IMR-90 (cell line): ENCODE data around the gene GPX5. TPM values are rescaled to one million over a fixed set of nuclear protein-coding genes. Genes with fewer than 3 reads are reported as not detected.

Experiments
- ATAC-seq: fragments of 200-7000 bp; cut with Tn5 transposase; 2 replicates; pipeline ENCODE4 v1.9.1; 2020; ENCODE audit warnings: low read depth, mild to moderate bottlenecking, moderate library complexity
- Bru-seq: library from RNA; stranded (reverse); fragments of 400-500 nt; gene quantifications from one replicate; lab custom pipeline; 2021; lab: Mats Ljungman, UMichigan
- BruChase-seq, 2 experiments: library from RNA; stranded (reverse); fragments of 400-500 nt; gene quantifications; one replicate each; lab custom pipeline; 2021; lab: Mats Ljungman, UMichigan
- BruUV-seq: library from RNA; stranded (reverse); fragments of 400-500 nt; replicated peaks from 2 replicates; lab custom pipeline; 2021; lab: Mats Ljungman, UMichigan
- CTCF ChIA-PET: fragments of 300-600 bp; formaldehyde crosslinking; extraction: SDS; loops from one replicate; lab custom pipeline; 2021; ENCODE audit warnings: antibody characterized with exemption; lab: Yijun Ruan, JAX
- POLR2A ChIA-PET: fragments of 300-600 bp; sonication (Branson Sonifier 250); formaldehyde crosslinking; loops from one replicate; lab custom pipeline; 2022; ENCODE audit warnings: antibody characterized with exemption; ENCODE audit not compliant: unreplicated experiment; lab: Charles Lee
- DNase-seq: peaks from one replicate; pipeline ENCODE4 v3.0.0; 2013
- H2AFZ ChIP-seq: replicated peaks from 2 replicates; pipeline ENCODE3; 2013; ENCODE audit warnings: low read length, mild to moderate bottlenecking; ENCODE audit not compliant: poor library complexity
- H2AK5ac ChIP-seq: 2 replicates; pipeline ENCODE4 v1.6.1; 2013; ENCODE audit warnings: low read depth, low read length, inconsistent platforms
- H2AK9ac ChIP-seq: replicated peaks from 2 replicates; pipeline ENCODE3; 2013; ENCODE audit warnings: mild to moderate bottlenecking, low read depth, low read length, moderate library complexity; ENCODE audit not compliant: poor library complexity
- H2BK120ac ChIP-seq: 2 replicates; pipeline ENCODE4 v1.6.1; 2013; ENCODE audit warnings: low read depth, low read length, inconsistent platforms
- H2BK15ac ChIP-seq: 3 replicates; pipeline ENCODE4 v1.6.1; 2013; ENCODE audit warnings: low read depth, low read length, inconsistent platforms
- H2BK20ac ChIP-seq: 2 replicates; pipeline ENCODE4 v1.6.1; 2013; ENCODE audit warnings: low read depth, mild to moderate bottlenecking, inconsistent platforms, low read length, moderate library complexity
- H2BK5ac ChIP-seq: 2 replicates; pipeline ENCODE4 v1.6.1; 2013; ENCODE audit warnings: mild to moderate bottlenecking, low read depth, low read length, inconsistent platforms; ENCODE audit not compliant: poor library complexity, severe bottlenecking
- H3K14ac ChIP-seq: replicated peaks from 2 replicates; pipeline ENCODE4 v1.6.1; 2013; ENCODE audit warnings: low read depth, low read length, inconsistent platforms
- H3K18ac ChIP-seq: 2 replicates; pipeline ENCODE4 v1.6.1; 2013; ENCODE audit warnings: low read depth, low read length, control low read depth
- H3K23ac ChIP-seq: 2 replicates; pipeline ENCODE4 v1.6.1; 2013; ENCODE audit warnings: low read depth, low read length, inconsistent platforms
- H3K27ac ChIP-seq: 2 replicates; pipeline ENCODE4 v1.5.1; 2013; ENCODE audit warnings: mild to moderate bottlenecking, control low read depth, low read length; ENCODE audit not compliant: insufficient read depth
- H3K27me3 ChIP-seq: 2 replicates; pipeline ENCODE4 v1.6.1; 2013; ENCODE audit warnings: low read length; ENCODE audit not compliant: control insufficient read depth, insufficient read depth
- H3K36me3 ChIP-seq: 2 replicates; pipeline ENCODE4 v1.6.1; 2013; ENCODE audit warnings: low read length, mixed read lengths; ENCODE audit not compliant: control insufficient read depth, insufficient read depth
- H3K4ac ChIP-seq: 2 replicates; pipeline ENCODE4 v1.6.1; 2013; ENCODE audit warnings: low read depth, low read length, inconsistent platforms
- H3K4me1 ChIP-seq: 2 replicates; pipeline ENCODE4 v1.6.1; 2013; ENCODE audit warnings: low read length, mixed read lengths; ENCODE audit not compliant: control insufficient read depth, insufficient read depth
- H3K4me2 ChIP-seq: 2 replicates; pipeline ENCODE4 v1.6.1; 2013; ENCODE audit warnings: low read depth, mild to moderate bottlenecking, control low read depth, low read length, moderate library complexity
- H3K4me3 ChIP-seq: 2 replicates; pipeline ENCODE4 v1.5.1; 2013; ENCODE audit warnings: low read depth, mild to moderate bottlenecking, control low read depth, low read length, moderate library complexity; ENCODE audit not compliant: insufficient read depth
- H3K56ac ChIP-seq: 2 replicates; pipeline ENCODE4 v1.6.1; 2013; ENCODE audit warnings: low read length, inconsistent platforms; ENCODE audit not compliant: insufficient read depth; ENCODE audit errors: extremely low read depth
- H3K79me1 ChIP-seq, 2 experiments: 2 replicates each; pipeline ENCODE4 v1.6.1; 2013; ENCODE audit warnings: low read length in 2 of 2, inconsistent platforms in 1 of 2, low read depth in 1 of 2
- H3K9ac ChIP-seq: 2 replicates; pipeline ENCODE4 v1.6.1; 2013; ENCODE audit warnings: low read depth, low read length, control low read depth
- H3K9me1 ChIP-seq: 2 replicates; pipeline ENCODE4 v1.6.1; 2013; ENCODE audit warnings: low read length, inconsistent platforms; ENCODE audit not compliant: insufficient read depth
- H3K9me3 ChIP-seq: 2 replicates; pipeline ENCODE4 v1.6.1; 2013; ENCODE audit warnings: low read length; ENCODE audit not compliant: control insufficient read depth, insufficient read depth
- H4K20me1 ChIP-seq: 2 replicates; pipeline ENCODE4 v1.6.1; 2013; ENCODE audit warnings: low read length, inconsistent platforms; ENCODE audit not compliant: insufficient read depth
- H4K5ac ChIP-seq: 2 replicates; pipeline ENCODE4 v1.6.1; 2013; ENCODE audit warnings: mild to moderate bottlenecking, low read depth, low read length, control low read depth
- H4K8ac ChIP-seq, 2 experiments: 2 replicates each; pipeline ENCODE4 v1.6.1; 2013; ENCODE audit warnings: low read depth in 2 of 2, low read length in 2 of 2, control low read depth in 1 of 2, inconsistent platforms in 1 of 2
- H4K91ac ChIP-seq: 2 replicates; pipeline ENCODE4 v1.6.1; 2013; ENCODE audit warnings: low read depth, low read length, inconsistent platforms; ENCODE audit not compliant: insufficient read depth
- MXI1 ChIP-seq: IDR thresholded peaks from 2 replicates; pipeline ENCODE4 v1.6.1; 2012; ENCODE audit warnings: low read depth, mild to moderate bottlenecking, low read length, moderate library complexity, borderline replicate concordance
- RAD21 ChIP-seq: IDR thresholded peaks from 2 replicates; pipeline ENCODE4 v1.6.1; 2012; ENCODE audit warnings: low read length, improper control_type of control experiment
- WGBS, 2 experiments: methylation state at CpG; one replicate each; pipeline versions ENCODE4 v1.1.5 to v1.1.7; 2013; ENCODE audit warnings: missing lambda C conversion rate in 2 of 2; ENCODE audit not compliant: insufficient read length in 1 of 2; ENCODE audit errors: extremely low coverage in 2 of 2; 5-methylcytosine and 5-hydroxymethylcytosine counted together
- dilution Hi-C: fragments of 300-500 bp; cut with HindIII; formaldehyde crosslinking; loops from one replicate; pipeline ENCODE4 v1.14.3; 2018; ENCODE audit warnings: low sequenced_read_pairs; ENCODE audit not compliant: unreplicated experiment
- in situ Hi-C: fragments of 300-500 bp; cut with MboI; formaldehyde crosslinking; loops from 3 replicates; pipeline ENCODE4 v1.14.3; 2019; ENCODE audit warnings: low sequenced_read_pairs, inconsistent platforms, mixed read lengths
- intact Hi-C: fragments of 100-400 bp; cut with micrococcal nuclease; formaldehyde crosslinking; loops from 2 replicates; pipeline ENCODE4 v1.10.0; 2022
- long read RNA-seq: library from polyadenylated mRNA; unstranded; transcript quantifications from one replicate; pipeline ENCODE4 v2.0.0, GENCODE V29; 2021; ENCODE audit not compliant: unreplicated experiment
- polyA plus RNA-seq, 3 experiments: library from polyadenylated mRNA; depleted of rRNA; stranded (reverse); fragments of >200 nt; gene quantifications; 2 replicates each; pipeline ENCODE4 v1.2.3, GENCODE V29; 2012; ENCODE audit warnings: low replicate concordance in 1 of 3
- total RNA-seq: library from RNA; depleted of rRNA; stranded (reverse); fragments of >200 nt; gene quantifications from 2 replicates; pipeline ENCODE4 v1.2.3, GENCODE V29; 2012; rRNA removed
- TF ChIP-seq, protein P1 (sequence below): fragments of 150-350 bp; IDR thresholded peaks from 2 replicates; pipeline ENCODE4 v1.6.1; 2016; ENCODE audit warnings: low read depth, mild to moderate bottlenecking, low read length, moderate library complexity, borderline replicate concordance

GPX5 gene, protein sequence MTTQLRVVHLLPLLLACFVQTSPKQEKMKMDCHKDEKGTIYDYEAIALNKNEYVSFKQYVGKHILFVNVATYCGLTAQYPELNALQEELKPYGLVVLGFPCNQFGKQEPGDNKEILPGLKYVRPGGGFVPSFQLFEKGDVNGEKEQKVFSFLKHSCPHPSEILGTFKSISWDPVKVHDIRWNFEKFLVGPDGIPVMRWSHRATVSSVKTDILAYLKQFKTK
- total RNA-seq (not detected in 2 replicates), polyA plus RNA-seq (2012; rRNA removed) (not detected in 2 replicates), Bru-seq, nascent RNA (not detected), BruChase-seq, experiment 1, labeled RNA remaining after a 6-hour chase (not detected), BruChase-seq, experiment 2, labeled RNA remaining after a 2-hour chase (not detected)
- not detected in 2 replicates for polyA plus RNA-seq (2012; cell fraction: cytosol; rRNA removed)
- polyA plus RNA-seq (2012; cell fraction: nucleus; rRNA removed; ENCODE audit: low replicate concordance): not detected in 2 replicates
- long read RNA-seq: 0 reads

- H3K18ac ChIP-seq: no peak within 1 kb of the TSS
- no peak within 1 kb of the TSS for H4K8ac ChIP-seq
- H3K36me3 ChIP-seq: no peaks in the 10 kb centered on the region
- in situ Hi-C loops (no loop called here), intact Hi-C loops (no loop called here), dilution Hi-C loops (no loop called here)
- no TSS peak for BruUV-seq
- no peak for ATAC-seq
- H3K4me1 ChIP-seq: no peaks in the 10 kb centered on the region
- no peak within 1 kb of the TSS for H3K9ac ChIP-seq
- H3K4ac ChIP-seq: no peak within 1 kb of the TSS
- no peak within 1 kb of the TSS for H3K14ac ChIP-seq
- H2BK20ac ChIP-seq: no peak within 1 kb of the TSS
- no peak within 1 kb of the TSS for H2AK5ac ChIP-seq
- no peaks in the 10 kb centered on the region for H4K20me1 ChIP-seq
- no peaks in the 10 kb centered on the region for H3K79me1 ChIP-seq
- H3K27ac ChIP-seq: no peak within 1 kb of the TSS
- no peaks in the 10 kb centered on the region for H3K9me1 ChIP-seq
- no peak within 1 kb of the TSS for H2BK15ac ChIP-seq
- no peak within 1 kb of the TSS for H4K91ac ChIP-seq
- no peaks in the 10 kb centered on the region for H3K9me3 ChIP-seq
- TF ChIP-seq MXI1 (no peak), RAD21 (no peak)
- TF ChIP-seq, protein P1, sequence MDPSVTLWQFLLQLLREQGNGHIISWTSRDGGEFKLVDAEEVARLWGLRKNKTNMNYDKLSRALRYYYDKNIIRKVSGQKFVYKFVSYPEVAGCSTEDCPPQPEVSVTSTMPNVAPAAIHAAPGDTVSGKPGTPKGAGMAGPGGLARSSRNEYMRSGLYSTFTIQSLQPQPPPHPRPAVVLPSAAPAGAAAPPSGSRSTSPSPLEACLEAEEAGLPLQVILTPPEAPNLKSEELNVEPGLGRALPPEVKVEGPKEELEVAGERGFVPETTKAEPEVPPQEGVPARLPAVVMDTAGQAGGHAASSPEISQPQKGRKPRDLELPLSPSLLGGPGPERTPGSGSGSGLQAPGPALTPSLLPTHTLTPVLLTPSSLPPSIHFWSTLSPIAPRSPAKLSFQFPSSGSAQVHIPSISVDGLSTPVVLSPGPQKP: no peak
- no peak within 1 kb of the TSS for H2BK120ac ChIP-seq
- no peak within 1 kb of the TSS for H4K5ac ChIP-seq
- WGBS, 2 experiments: no CpG with 5 or more reads among the region's 10 CpGs
- H2BK5ac ChIP-seq: no peak within 1 kb of the TSS
- no peaks in the 10 kb centered on the region; the same call in 1 of the 2 replicates for H3K27me3 ChIP-seq
- no peak within 1 kb of the TSS for H2AFZ ChIP-seq
- DNase-seq: no peak
- ChIA-PET POLR2A (no interaction called here), CTCF (no interaction called here)
- no peak within 1 kb of the TSS for H2AK9ac ChIP-seq
- no peak within 1 kb of the TSS for H3K4me3 ChIP-seq
- H3K4me2 ChIP-seq: no peak within 1 kb of the TSS
- no peak within 1 kb of the TSS for H3K56ac ChIP-seq
- no peak within 1 kb of the TSS for H3K23ac ChIP-seq
These were observed at the start of gene GPX5 for GRCh38 chr6:28525496-28526039. TSS of gene GPX5 (plus strand) at chr6:28525881. CDS start at chr6:28526014, 133 bp downstream.
